GM12872 (cell line): ENCODE measurements around the gene HMCN1.

ENCODE experiments used
- CTCF ChIP-seq: IDR thresholded peaks from 3 replicates; pipeline ENCODE4 v1.5.1; 2011; ENCODE audit warnings: low read depth, mild to moderate bottlenecking, low read length, moderate library complexity; ENCODE audit not compliant: insufficient read depth

Gene HMCN1

GRCh38 chr1:186129758-186130157 lies 395.6 kb downstream of the HMCN1 start:
- no peak for TF ChIP-seq CTCF

- TF ChIP-seq CTCF = no peak
Observed at GRCh38 chr1:186139115-186139514, 404.9 kb downstream of the HMCN1 start.

GRCh38 chr1:186139701-186140100 lies 405.5 kb downstream of the HMCN1 start:
- no peak for TF ChIP-seq CTCF

- no peak for TF ChIP-seq CTCF
Observed at GRCh38 chr1:186142159-186142558, 408.0 kb downstream of the HMCN1 start.

- TF ChIP-seq CTCF = no peak
Observed at GRCh38 chr1:186142916-186143315, 408.7 kb downstream of the HMCN1 start.

- no peak for TF ChIP-seq CTCF
Observed at GRCh38 chr1:186143481-186143880, 409.3 kb downstream of the HMCN1 start.

- no peak for TF ChIP-seq CTCF
Observed at GRCh38 chr1:186144505-186144904, 410.3 kb downstream of the HMCN1 start.

GRCh38 chr1:186146974-186147373 lies 412.8 kb downstream of the HMCN1 start:
- no peak for TF ChIP-seq CTCF
